HepG2 (cell line): ENCODE measurements around the gene TEDC2. TPM values are rescaled to one million over a fixed set of nuclear protein-coding genes. Genes with fewer than 3 reads are reported as not detected.

Experiments
- polyA plus RNA-seq, 8 experiments: library from polyadenylated mRNA; depleted of rRNA in 3 of 8; stranded (reverse) in 7 of 8; unstranded in 1 of 8; fragments of >200 nt; fragmentation: Illumina TruSeq in 4 of 8; extraction: Trizol in 4 of 8; gene quantifications; 2 replicates each; pipeline versions ENCODE4 v1.2.1 to v1.2.3, GENCODE V29; 2011 to 2016; ENCODE audit warnings: low read depth in 4 of 8, missing spikeins in 1 of 8, mixed read lengths in 1 of 8; ENCODE audit not compliant: insufficient read depth in 1 of 8
- total RNA-seq, 5 experiments: library from RNA; depleted of rRNA; stranded (reverse); fragments of >200 nt; fragmentation: Illumina TruSeq; extraction: Trizol; gene quantifications; 2 replicates each; pipeline ENCODE4 v1.2.3, GENCODE V29; 2016; ENCODE audit warnings: low read depth in 1 of 5
- TF ChIP-seq, protein P1 (sequence below), 2 experiments: fragments of 450-650 bp in 1 of 2; sonication (generic) in 1 of 2; formaldehyde crosslinking in 1 of 2; IDR thresholded peaks; 2 replicates each; pipeline versions ENCODE4 v1.6.1 to v1.8.0; 2016 to 2022; ENCODE audit warnings: antibody characterized with exemption in 1 of 2, mild to moderate bottlenecking in 1 of 2, missing genetic modification reagents in 1 of 2
- TF ChIP-seq, protein P2 (sequence below): sonication (generic); formaldehyde crosslinking; IDR thresholded peaks from 2 replicates; pipeline ENCODE4 v1.5.0; 2020; ENCODE audit warnings: missing genetic modification reagents

The TEDC2 gene
- total and polyA plus RNA-seq, 2 of the 13 experiments (the other 11 are each of a cell fraction or from before 2014, with no cell fraction given) = 6.2 to 24.4 TPM

DNA sequence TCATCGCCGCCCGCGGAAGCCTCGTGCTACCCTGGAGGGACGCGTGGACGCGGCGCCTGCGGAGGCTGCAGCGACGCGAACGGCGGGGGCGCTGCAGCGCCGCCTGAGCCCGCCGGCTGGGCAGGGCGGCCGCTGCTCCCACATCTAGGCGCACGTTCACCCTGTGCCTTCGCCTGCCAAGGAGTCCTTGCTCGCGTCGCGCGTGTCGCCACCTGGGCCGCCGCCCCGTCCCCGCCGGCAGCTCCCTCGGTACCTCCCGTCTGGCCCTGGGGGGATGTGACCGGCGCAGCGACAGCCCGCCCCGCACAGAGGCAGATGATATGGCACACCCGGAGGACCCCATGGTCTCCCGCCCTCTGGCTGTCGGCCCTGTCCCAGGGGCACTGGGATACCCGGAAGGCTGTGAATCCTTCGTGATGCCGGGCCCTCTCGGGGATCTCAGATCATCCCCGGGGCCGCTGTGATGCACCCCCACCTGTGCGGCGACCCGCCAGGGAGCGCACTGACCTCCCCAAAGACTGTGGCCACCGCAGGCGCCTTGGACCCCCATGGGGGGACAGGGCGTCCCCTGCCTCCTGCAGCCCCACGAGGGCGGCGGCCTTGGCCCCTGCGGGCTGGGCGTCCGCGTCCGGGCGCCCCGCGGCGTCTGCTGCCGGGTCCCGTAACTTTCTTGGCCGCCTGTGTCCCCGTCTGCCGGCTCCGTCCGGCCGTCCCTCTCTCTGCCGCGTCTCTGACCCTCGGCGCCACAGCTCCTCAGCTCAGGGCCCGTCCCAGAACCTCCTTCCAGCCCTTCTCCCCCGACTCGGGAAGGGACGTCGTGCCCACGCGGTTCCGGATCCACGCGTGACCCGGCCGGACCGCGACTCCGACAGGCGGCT is 14.3 kb downstream of the TEDC2 start (continued):
- TF ChIP-seq, protein P1, sequence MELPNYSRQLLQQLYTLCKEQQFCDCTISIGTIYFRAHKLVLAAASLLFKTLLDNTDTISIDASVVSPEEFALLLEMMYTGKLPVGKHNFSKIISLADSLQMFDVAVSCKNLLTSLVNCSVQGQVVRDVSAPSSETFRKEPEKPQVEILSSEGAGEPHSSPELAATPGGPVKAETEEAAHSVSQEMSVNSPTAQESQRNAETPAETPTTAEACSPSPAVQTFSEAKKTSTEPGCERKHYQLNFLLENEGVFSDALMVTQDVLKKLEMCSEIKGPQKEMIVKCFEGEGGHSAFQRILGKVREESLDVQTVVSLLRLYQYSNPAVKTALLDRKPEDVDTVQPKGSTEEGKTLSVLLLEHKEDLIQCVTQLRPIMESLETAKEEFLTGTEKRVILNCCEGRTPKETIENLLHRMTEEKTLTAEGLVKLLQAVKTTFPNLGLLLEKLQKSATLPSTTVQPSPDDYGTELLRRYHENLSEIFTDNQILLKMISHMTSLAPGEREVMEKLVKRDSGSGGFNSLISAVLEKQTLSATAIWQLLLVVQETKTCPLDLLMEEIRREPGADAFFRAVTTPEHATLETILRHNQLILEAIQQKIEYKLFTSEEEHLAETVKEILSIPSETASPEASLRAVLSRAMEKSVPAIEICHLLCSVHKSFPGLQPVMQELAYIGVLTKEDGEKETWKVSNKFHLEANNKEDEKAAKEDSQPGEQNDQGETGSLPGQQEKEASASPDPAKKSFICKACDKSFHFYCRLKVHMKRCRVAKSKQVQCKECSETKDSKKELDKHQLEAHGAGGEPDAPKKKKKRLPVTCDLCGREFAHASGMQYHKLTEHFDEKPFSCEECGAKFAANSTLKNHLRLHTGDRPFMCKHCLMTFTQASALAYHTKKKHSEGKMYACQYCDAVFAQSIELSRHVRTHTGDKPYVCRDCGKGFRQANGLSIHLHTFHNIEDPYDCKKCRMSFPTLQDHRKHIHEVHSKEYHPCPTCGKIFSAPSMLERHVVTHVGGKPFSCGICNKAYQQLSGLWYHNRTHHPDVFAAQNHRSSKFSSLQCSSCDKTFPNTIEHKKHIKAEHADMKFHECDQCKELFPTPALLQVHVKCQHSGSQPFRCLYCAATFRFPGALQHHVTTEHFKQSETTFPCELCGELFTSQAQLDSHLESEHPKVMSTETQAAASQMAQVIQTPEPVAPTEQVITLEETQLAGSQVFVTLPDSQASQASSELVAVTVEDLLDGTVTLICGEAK (IDR thresholded peaks at IDR 0.05) = no peak
- TF ChIP-seq, protein P1 (CRISPR knock-in tag; IDR thresholded peaks at IDR 0.05) = peak; percentile 36; the same call in 1 of the 2 replicates
- TF ChIP-seq, protein P2, sequence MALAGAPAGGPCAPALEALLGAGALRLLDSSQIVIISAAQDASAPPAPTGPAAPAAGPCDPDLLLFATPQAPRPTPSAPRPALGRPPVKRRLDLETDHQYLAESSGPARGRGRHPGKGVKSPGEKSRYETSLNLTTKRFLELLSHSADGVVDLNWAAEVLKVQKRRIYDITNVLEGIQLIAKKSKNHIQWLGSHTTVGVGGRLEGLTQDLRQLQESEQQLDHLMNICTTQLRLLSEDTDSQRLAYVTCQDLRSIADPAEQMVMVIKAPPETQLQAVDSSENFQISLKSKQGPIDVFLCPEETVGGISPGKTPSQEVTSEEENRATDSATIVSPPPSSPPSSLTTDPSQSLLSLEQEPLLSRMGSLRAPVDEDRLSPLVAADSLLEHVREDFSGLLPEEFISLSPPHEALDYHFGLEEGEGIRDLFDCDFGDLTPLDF (CRISPR knock-in tag) = 0 out of 2 replicates have a peak, but pooled peaks have one; percentile 20
